ENCODE results near the gene RXRG.

Gene RXRG

DNA sequence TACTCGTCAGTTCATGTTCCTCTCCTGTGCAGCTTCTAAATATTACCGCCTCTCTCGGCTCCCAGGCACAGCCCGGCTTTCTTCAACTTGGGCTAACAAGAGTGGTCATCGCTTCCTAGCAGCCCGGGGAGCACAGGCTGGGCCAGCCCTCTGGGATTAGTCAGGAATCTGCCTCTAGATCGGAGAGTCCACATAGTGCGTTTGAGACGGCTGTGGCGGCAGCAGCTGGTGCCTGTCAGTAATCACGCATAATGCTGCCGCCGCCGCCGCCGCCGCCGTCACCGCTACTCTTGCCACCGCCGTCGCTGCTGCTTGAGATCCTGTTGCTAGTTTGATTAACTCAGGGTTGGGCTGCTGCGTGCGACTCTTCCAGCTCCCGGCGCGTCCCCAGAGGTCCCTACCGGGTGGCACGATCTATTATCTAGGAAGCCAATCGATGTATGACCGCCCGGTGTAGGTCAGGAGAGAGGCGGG is at the start of gene RXRG:
TSS of gene RXRG (minus strand) at position 230 of the 474 bp plus-strand sequence. CDS start 233 bp downstream, outside the sequence.
- ATAC-seq (peak; percentile 52), DNase-seq (ENCODE audit: low spot score in 2 of 2) (no peak)
- no peaks in the 10 kb centered on the region for H3K36me3 Mint-ChIP-seq
- H3K27ac Mint-ChIP-seq = no peak within 1 kb of the TSS
- no peaks in the 10 kb centered on the region for H3K9me3 Mint-ChIP-seq
- no peaks in the 10 kb centered on the region for H3K4me1 Mint-ChIP-seq
- H3K4me3 Mint-ChIP-seq = no peak within 1 kb of the TSS

DNA sequence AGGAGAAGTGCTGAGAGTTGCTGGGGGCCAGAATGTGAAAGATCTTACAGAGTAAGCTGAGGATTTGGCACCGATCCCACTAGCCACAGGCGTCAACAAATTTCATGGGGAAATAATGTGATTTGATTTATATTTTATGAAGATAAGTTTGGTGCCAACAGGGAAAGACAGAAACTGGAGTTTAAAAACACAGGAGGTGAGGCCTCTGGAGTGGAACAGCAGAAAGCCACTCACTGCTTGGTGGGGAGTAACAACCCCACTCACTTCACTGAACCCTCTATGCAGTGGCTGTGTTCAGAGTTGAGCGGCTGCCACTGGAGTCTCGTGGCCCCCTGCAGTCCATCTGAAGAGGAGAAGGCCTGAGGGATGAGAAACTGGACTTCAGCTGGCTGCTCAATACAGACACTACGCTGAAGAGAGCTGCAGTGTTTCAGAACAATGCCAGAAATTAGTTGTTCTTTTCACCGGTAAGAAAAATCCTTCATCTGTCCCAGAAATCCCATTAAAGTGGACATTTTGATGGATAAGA is 48.0 kb upstream of the RXRG start:
- ATAC-seq = no peak
- H3K4me1 Mint-ChIP-seq = peaks cover 5% of the 10 kb centered on the region
- H3K36me3 Mint-ChIP-seq = no peaks in the 10 kb centered on the region

DNA sequence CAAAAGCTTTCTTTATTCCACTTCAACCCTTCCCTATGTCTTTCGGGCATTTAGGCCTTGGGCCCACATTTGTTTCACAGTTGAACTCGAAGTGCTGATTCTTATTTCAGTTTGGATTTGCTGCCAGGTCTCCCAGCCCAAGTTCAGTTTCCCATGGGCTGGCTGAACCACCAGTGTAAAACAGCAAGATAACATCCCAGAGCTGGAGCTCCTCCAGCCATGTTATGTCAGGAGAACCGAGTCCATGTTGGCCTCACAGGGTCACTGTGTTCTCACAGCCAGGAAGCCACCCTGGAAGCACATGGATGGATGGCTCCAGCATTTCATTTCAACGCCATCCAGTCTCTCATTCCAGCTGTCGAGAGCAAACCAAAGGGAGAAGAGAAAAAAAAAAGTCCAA is 45.2 kb upstream of the RXRG start:
- DNase-seq (ENCODE audit: low spot score in 2 of 2) (no peak), ATAC-seq (no peak)
- no peaks in the 10 kb centered on the region for H3K36me3 Mint-ChIP-seq
- no peak overlapping the region for H3K4me3 Mint-ChIP-seq
- no peaks in the 10 kb centered on the region for H3K9me3 Mint-ChIP-seq
- peaks cover 5% of the 10 kb centered on the region for H3K4me1 Mint-ChIP-seq
- H3K27ac Mint-ChIP-seq = no peak overlapping the region

More for the DNA sequence above, 48.0 kb upstream of the RXRG start:
- Mint-ChIP-seq H3K27ac (no peak overlapping the region), H3K9me3 (no peaks in the 10 kb centered on the region), H3K4me3 (no peak overlapping the region)
- DNase-seq (ENCODE audit: low spot score in 2 of 2) = no peak

DNA sequence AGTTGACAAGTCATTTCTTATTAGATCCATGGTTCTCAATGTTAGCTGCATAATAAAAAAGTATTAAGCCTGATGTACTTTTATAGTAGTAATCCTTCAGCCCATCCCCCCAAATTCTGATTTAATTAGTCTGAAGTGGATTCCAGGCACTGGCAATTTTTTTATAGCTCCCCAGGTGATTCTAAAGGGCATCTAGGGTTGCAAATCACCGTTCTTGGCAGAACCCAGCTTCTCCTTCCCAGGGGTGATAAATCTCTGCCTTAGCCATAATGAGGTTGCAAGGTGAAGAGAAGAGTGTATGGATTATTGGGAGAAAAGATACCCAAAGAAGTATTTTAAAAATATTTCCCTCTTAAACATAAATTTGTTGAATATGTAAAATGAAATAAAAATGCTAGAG is 43.0 kb upstream of the RXRG start:
- Mint-ChIP-seq H3K4me3 (no peak overlapping the region), H3K9me3 (no peaks in the 10 kb centered on the region), H3K4me1 (peaks cover 7% of the 10 kb centered on the region), H3K27ac (no peak overlapping the region), H3K36me3 (no peaks in the 10 kb centered on the region)
- ATAC-seq = no peak
- DNase-seq (ENCODE audit: low spot score in 2 of 2) = no peak

DNA sequence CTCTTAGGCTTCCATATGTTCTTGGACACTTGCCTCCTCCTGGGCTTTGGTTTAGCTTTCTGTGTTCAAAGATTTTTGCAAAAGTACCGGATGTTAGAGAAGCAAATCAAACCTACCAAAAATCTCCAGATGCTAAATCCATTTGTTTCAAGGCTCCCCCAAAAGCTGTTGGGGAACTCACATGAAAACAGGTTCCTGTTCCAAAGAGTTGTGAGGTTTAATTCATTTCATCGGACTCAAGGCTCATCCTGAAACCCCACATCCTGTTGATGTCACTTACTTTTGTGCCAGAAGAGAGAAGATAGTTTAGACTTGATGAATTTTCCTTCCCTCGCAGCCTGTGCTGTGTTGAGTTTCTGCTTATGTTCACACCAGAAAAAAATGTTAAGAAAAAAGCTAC is 41.7 kb upstream of the RXRG start:
- no peaks in the 10 kb centered on the region for H3K9me3 Mint-ChIP-seq
- ATAC-seq (no peak), DNase-seq (ENCODE audit: low spot score in 2 of 2) (no peak)
- H3K4me1 Mint-ChIP-seq = peaks cover 17% of the 10 kb centered on the region
- no peak overlapping the region for H3K4me3 Mint-ChIP-seq
- H3K36me3 Mint-ChIP-seq = no peaks in the 10 kb centered on the region
- no peak overlapping the region for H3K27ac Mint-ChIP-seq

DNA sequence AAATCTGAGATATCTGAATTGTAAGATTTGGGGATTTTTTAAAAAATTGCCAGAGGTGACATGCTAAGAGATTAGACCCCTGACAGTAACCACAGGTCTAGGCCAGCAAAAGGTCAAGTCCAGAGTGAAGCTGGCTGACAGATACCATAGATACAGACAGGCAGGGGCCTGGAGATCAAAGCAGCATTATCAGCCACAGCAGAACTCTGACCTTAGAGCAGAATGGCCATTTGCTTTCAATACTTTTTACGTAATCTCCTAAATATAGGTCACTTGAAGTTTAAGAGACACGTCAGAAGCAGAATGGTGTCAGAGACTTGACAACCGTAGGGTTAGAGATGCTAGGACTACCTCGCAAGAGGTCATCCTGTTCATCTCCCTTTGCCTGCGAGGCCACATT is 40.8 kb upstream of the RXRG start:
- H3K9me3 Mint-ChIP-seq = no peaks in the 10 kb centered on the region

DNA sequence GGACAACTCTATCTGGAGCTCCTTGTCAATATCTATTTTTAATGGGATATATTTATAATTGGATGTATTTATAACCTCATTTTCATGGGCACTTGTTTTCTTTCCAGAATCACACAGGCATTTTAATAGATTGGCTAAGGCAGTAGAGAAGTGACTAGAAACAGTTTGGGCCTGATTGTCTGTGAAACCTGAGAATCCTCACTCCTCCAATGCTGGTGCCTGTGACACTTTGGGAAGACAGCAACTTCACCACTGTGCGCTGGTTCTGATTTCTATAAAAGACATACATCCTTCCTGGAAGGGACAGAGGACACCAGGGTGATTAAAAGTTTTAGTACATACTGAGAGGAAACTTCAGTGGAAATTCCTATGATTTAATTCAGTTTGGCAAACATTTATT is 39.6 kb upstream of the RXRG start:
- H3K4me1 Mint-ChIP-seq = peaks cover 20% of the 10 kb centered on the region
- no peak for ATAC-seq
- H3K4me3 Mint-ChIP-seq = no peak overlapping the region
- no peaks in the 10 kb centered on the region for H3K9me3 Mint-ChIP-seq
- H3K27ac Mint-ChIP-seq = no peak overlapping the region
- no peak for DNase-seq (ENCODE audit: low spot score in 2 of 2)
- no peaks in the 10 kb centered on the region for H3K36me3 Mint-ChIP-seq

More for the DNA sequence above, 40.8 kb upstream of the RXRG start:
- ATAC-seq (no peak), DNase-seq (ENCODE audit: low spot score in 2 of 2) (no peak)
- Mint-ChIP-seq H3K36me3 (no peaks in the 10 kb centered on the region), H3K27ac (no peak overlapping the region), H3K4me1 (peaks cover 20% of the 10 kb centered on the region), H3K4me3 (no peak overlapping the region)

DNA sequence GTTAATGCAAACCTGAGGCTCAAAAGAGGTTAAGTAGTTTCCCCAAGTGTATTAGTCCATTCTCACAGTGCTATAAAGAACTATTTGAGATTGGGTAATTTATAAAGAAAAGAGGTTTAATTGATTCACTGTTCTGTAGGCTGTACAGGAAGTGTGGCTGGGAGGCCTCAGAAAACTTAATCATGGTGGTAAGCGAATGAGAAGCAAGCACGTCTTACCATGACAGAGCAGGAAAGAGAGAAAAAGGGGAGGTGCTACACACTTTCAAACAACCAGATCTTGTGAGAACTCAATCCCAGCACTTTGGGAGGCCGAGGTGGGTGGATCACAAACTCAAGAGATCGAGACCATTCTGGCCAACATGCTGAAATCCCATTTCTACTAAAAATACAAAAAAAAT is 38.5 kb upstream of the RXRG start:
- Mint-ChIP-seq H3K9me3 (no peaks in the 10 kb centered on the region), H3K4me1 (peaks cover 20% of the 10 kb centered on the region), H3K27ac (no peak overlapping the region), H3K36me3 (no peaks in the 10 kb centered on the region), H3K4me3 (no peak overlapping the region)
- ATAC-seq (no peak), DNase-seq (ENCODE audit: low spot score in 2 of 2) (no peak)

DNA sequence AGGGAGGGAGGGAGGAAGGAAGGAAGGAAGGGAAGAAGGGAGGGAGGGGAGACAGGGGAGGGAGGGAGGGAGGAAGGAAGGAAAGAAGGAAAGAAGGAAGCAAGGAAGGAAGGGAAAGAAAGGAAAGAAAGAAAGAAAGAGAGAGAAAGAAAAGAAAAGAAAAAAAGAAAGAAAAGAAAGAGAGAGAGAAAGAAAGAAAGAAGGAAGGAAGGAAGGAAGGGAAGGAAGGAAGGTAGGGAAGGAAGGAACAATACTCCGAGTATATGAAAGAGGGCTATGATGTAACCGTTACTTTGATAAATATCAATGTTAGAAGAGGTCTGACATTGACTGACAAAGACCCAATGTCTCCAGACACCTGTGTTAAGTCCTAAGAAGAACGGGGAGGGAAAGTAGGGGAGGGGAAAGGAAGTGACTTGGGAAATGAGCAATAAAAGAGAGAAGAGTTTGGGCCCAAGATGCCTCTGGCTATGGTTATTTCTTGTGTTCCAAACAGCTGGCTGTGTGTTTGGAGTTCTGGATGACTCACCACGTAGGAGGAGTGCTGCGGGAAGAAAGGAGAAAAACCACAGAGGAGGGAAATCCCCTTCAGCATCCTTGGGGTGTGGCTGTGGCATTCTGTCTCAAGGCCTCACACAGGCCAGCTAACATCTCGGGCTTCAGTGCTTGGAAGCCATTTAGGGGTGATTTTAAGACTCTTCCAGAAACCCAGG is 37.0 kb upstream of the RXRG start:
- Mint-ChIP-seq H3K4me1 (peaks cover 20% of the 10 kb centered on the region), H3K9me3 (no peaks in the 10 kb centered on the region), H3K36me3 (no peaks in the 10 kb centered on the region), H3K4me3 (no peak overlapping the region), H3K27ac (no peak overlapping the region)
- DNase-seq (ENCODE audit: low spot score in 2 of 2) (no peak), ATAC-seq (peak; percentile 59)

DNA sequence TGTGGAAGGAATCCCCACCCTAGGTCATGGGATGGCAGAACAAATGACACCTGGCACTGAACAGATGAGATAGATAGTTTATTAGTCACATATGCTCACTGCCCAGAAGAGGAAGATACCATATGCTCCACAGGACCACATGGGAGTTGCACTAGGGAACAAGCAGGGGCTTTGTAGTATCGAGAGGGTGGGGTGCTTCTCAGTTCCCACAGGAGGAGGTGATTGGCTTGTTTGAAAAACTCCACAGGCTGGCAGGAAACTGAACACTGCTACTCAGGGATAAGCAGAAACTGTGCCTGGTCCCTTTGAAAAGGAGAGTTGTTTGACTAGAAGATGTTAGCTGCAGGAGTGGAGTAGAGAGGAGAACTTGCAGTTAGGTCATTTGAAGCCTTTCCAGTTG is 31.9 kb upstream of the RXRG start:
- Mint-ChIP-seq H3K4me1 (peaks cover 4% of the 10 kb centered on the region), H3K36me3 (no peaks in the 10 kb centered on the region), H3K4me3 (no peak overlapping the region), H3K9me3 (no peaks in the 10 kb centered on the region), H3K27ac (no peak overlapping the region)
- ATAC-seq (peak; percentile 27), DNase-seq (ENCODE audit: low spot score in 2 of 2) (no peak)

DNA sequence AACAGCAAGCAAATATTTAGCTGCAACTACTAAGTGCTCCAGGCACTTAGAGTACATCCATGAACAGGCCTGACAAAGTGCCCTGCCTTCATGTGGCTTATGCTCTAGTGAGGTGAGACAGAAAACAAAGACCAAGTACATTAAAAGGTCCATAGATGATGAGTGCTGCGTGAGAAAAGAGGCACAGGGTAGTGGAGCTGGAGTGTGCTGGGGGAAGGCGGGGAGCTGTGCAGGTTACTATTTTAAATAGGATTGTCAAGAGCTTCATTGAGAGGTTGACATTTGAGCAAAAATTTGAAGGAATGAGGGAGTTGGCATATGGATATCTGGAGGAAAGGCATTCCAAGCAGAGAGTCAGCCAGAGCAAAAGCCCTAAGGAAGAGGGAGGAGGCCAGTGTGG is 29.3 kb upstream of the RXRG start:
- Mint-ChIP-seq H3K4me3 (no peak overlapping the region), H3K36me3 (no peaks in the 10 kb centered on the region), H3K4me1 (no peaks in the 10 kb centered on the region), H3K27ac (no peak overlapping the region), H3K9me3 (no peaks in the 10 kb centered on the region)
- ATAC-seq = no peak
- no peak for DNase-seq (ENCODE audit: low spot score in 2 of 2)

DNA sequence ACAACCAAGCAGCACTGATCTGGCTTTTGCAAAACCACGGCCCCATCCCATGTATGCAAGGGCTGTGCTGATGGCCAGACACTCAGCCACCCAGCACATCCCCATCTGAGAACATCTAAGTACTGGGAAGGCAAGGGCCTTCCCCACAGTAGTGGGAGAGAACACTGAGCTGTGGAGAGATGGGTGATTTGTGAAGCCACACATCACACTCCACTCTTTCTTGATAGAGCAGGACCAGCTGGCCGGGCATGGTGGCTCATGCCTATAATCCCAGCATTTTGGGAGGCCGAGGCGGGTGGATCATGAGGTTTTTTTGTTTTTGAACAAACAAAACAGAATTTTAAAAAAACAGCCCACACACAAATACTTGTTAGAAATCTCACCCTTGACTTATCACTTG is 28.2 kb upstream of the RXRG start:
- Mint-ChIP-seq H3K4me3 (no peak overlapping the region), H3K9me3 (no peaks in the 10 kb centered on the region), H3K4me1 (no peaks in the 10 kb centered on the region), H3K27ac (no peak overlapping the region), H3K36me3 (no peaks in the 10 kb centered on the region)
- DNase-seq (ENCODE audit: low spot score in 2 of 2) (no peak), ATAC-seq (no peak)

DNA sequence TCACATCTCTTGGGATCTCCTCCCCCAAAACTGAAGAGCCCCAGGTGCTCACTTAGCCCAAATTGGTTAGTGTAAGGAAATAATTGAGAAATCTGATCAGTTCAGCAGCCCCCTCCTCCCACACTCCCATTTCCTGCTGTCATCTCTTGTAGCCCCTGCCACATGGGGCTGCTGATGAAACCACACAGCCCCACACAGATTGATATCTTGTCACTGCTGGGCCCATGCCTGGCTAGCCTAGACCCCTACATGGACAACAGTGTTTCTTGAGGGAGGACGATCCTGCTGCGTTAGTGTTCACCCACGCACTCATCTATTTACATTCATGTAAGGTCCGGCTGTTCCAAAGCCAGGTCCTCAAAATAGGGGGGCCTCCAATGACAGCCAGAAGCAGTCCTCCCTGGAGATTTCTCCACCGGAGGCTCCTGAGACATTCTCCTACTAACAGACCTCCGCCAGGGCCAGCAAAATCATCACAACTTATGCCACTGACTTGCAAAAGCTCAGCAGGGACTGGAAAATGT is 23.9 kb upstream of the RXRG start:
- Mint-ChIP-seq H3K36me3 (no peaks in the 10 kb centered on the region), H3K4me3 (no peak overlapping the region), H3K4me1 (no peaks in the 10 kb centered on the region), H3K9me3 (no peaks in the 10 kb centered on the region), H3K27ac (no peak overlapping the region)
- DNase-seq (ENCODE audit: low spot score in 2 of 2) (no peak), ATAC-seq (no peak)

DNA sequence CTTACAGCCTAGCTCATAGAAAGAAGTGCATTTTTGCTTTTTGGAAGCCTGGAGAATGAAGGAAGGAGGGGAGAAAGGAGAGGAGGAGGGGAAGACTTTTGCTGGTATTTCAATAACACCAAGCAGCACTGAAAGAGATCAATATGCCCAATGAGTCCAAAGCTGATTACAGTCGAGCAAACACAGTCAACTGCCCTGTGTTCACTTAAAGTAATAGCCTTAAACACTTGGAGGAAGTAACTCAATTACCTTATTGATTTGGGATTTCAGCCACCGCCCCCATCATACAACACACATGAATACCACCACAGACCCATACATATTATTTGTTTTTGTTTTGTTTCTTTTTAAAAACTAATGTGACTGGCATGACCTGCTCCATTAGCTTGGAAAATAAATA is 23.3 kb upstream of the RXRG start:
- H3K4me3 Mint-ChIP-seq = no peak overlapping the region
- no peaks in the 10 kb centered on the region for H3K36me3 Mint-ChIP-seq
- DNase-seq (ENCODE audit: low spot score in 2 of 2) (no peak), ATAC-seq (no peak)
- H3K27ac Mint-ChIP-seq = no peak overlapping the region
- H3K9me3 Mint-ChIP-seq = no peaks in the 10 kb centered on the region
- H3K4me1 Mint-ChIP-seq = no peaks in the 10 kb centered on the region

DNA sequence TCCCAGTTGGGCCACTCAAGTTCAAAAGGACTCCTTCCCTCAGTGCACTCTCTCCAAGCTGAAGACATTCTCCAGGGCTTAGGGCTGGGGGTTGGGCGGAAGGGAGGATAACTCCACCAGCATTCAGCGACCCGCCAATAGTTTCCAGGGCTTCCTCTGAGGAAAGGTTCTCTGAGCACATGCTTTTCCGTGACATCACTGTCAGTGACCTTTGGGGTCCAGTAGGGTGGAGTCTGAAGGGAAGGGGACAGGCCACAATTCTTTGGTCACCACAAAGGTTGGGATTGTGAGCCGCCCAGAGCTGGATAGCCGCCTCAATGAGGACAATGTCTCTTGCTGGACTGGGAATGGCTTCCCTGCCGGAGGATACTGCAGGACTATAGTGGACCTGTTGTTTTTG is 22.8 kb upstream of the RXRG start:
- H3K4me1 Mint-ChIP-seq = no peaks in the 10 kb centered on the region
- no peak overlapping the region for H3K27ac Mint-ChIP-seq
- no peaks in the 10 kb centered on the region for H3K36me3 Mint-ChIP-seq
- H3K9me3 Mint-ChIP-seq = no peaks in the 10 kb centered on the region
- no peak overlapping the region for H3K4me3 Mint-ChIP-seq
- no peak for ATAC-seq
- DNase-seq (ENCODE audit: low spot score in 2 of 2) = no peak

DNA sequence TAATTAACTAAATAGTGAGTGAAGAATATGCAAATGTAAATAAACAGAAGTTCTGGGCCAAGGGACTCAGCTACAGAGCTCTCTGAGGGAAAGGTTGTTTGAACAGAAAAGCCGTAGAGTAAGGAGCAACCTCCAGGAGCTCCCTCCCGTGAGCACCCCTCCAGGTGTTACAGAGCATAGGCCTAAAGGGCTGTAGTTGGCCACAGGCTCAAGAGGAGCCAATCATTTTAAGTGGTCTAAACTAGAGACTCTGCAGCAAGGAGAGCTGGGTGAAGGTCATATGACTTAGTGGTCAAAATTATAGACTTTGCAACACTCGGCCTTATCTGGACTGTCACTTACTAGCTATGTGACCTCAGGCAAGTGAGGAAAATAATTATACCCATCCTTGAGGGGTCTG is 19.1 kb upstream of the RXRG start:
- Mint-ChIP-seq H3K9me3 (no peaks in the 10 kb centered on the region), H3K4me1 (no peaks in the 10 kb centered on the region), H3K36me3 (no peaks in the 10 kb centered on the region), H3K4me3 (no peak overlapping the region), H3K27ac (no peak overlapping the region)
- ATAC-seq (no peak), DNase-seq (ENCODE audit: low spot score in 2 of 2) (no peak)
